Neural cell (in vitro differentiated cells): ENCODE results near the gene TRPM5. TPM values are rescaled to one million over a fixed set of nuclear protein-coding genes. Genes with fewer than 3 reads are reported as not detected.

Experiments used
- H2AFZ ChIP-seq: fragments of 200-600, 300-800 bp; sonication (generic), shearing (Covaris generic); 2 replicates; pipeline ENCODE4 v1.6.0; 2014; ENCODE audit warnings: low read depth, mild to moderate bottlenecking, antibody characterized with exemption, low read length, moderate library complexity
- H3F3A ChIP-seq: fragments of 200-600 bp; shearing (Covaris generic); 2 replicates; pipeline ENCODE4 v1.6.1; 2016; ENCODE audit warnings: mild to moderate bottlenecking, moderate library complexity, mixed read lengths, antibody characterized with exemption, low read length; ENCODE audit not compliant: insufficient read depth, poor library complexity, severe bottlenecking
- H3K27ac ChIP-seq: fragments of 200-600, 300-800 bp; sonication (generic), shearing (Covaris generic); 2 replicates; pipeline ENCODE4 v1.5.1; 2014; ENCODE audit warnings: mild to moderate bottlenecking, low read length, moderate library complexity
- H3K27me3 ChIP-seq: fragments of 300-800, 200-600 bp; sonication (generic), shearing (Covaris generic); 2 replicates; pipeline ENCODE4 v1.6.0; 2014; ENCODE audit warnings: mild to moderate bottlenecking, low read depth, low read length, moderate library complexity; ENCODE audit not compliant: insufficient read depth
- H3K36me3 ChIP-seq: fragments of 300-800, 200-600 bp; sonication (generic), shearing (Covaris generic); 2 replicates; pipeline ENCODE4 v1.5.1; 2014; ENCODE audit warnings: mild to moderate bottlenecking, antibody characterized with exemption, low read length, moderate library complexity; ENCODE audit not compliant: insufficient read depth
- H3K4me2 ChIP-seq: fragments of 300-800, 200-600 bp; sonication (generic), shearing (Covaris generic); 2 replicates; pipeline ENCODE4 v1.6.0; 2014; ENCODE audit warnings: mild to moderate bottlenecking, low read length
- H3K4me3 ChIP-seq: fragments of 300-800, 200-600 bp; sonication (generic), shearing (Covaris generic); 2 replicates; pipeline ENCODE4 v1.5.1; 2014; ENCODE audit warnings: mild to moderate bottlenecking, low read length, moderate library complexity
- H3K79me2 ChIP-seq: fragments of 200-600 bp; shearing (Covaris generic); replicated peaks from 2 replicates; pipeline ENCODE4 v1.6.0; 2014; ENCODE audit warnings: mild to moderate bottlenecking, low read length, moderate library complexity; ENCODE audit not compliant: insufficient read depth
- H3K9ac ChIP-seq: fragments of 300-800, 200-600 bp; sonication (generic), shearing (Covaris generic); 2 replicates; pipeline ENCODE4 v1.6.1; 2016; ENCODE audit warnings: mild to moderate bottlenecking, low read length, mixed read lengths
- H3K9me2 ChIP-seq: fragments of 200-600 bp; shearing (Covaris generic); 2 replicates; pipeline ENCODE4 v1.6.1; 2016; ENCODE audit warnings: mild to moderate bottlenecking, low read length, mixed read lengths; ENCODE audit not compliant: insufficient read depth
- H3K9me3 ChIP-seq: fragments of 200-600, 300-800 bp; sonication (generic), shearing (Covaris generic); 2 replicates; pipeline ENCODE4 v1.6.1; 2016; ENCODE audit warnings: mild to moderate bottlenecking, mixed run types, low read length, moderate library complexity, mixed read lengths
- H4K20me1 ChIP-seq: fragments of 200-600 bp; shearing (Covaris generic); 2 replicates; pipeline ENCODE4 v1.6.1; 2016; ENCODE audit warnings: mild to moderate bottlenecking, mixed run types; ENCODE audit not compliant: insufficient read depth
- EP300 ChIP-seq: fragments of 450-650 bp; conservative IDR thresholded peaks from 2 replicates; pipeline ENCODE4 v1.6.1; 2014; ENCODE audit warnings: antibody characterized with exemption, mild to moderate bottlenecking, moderate library complexity; ENCODE audit not compliant: poor library complexity, severe bottlenecking
- EZH2 ChIP-seq: fragments of 200-600, 300-800 bp; shearing (Covaris generic), sonication (generic); IDR thresholded peaks from 2 replicates; pipeline ENCODE4 v1.6.1; 2014; ENCODE audit warnings: antibody characterized with exemption, low read length, borderline replicate concordance, mild to moderate bottlenecking; ENCODE audit not compliant: insufficient read depth, poor library complexity, severe bottlenecking
- MXI1 ChIP-seq: fragments of 450-650 bp; conservative IDR thresholded peaks from 2 replicates; pipeline ENCODE4 v1.6.1; 2014; ENCODE audit warnings: antibody characterized with exemption, mild to moderate bottlenecking; ENCODE audit not compliant: poor library complexity, severe bottlenecking
- POLR2AphosphoS5 ChIP-seq: IDR thresholded peaks from 2 replicates; pipeline ENCODE4 v1.6.1; 2012
- RAD21 ChIP-seq: fragments of 450-650 bp; conservative IDR thresholded peaks from 2 replicates; pipeline ENCODE4 v1.6.1; 2014; ENCODE audit warnings: antibody characterized with exemption, mild to moderate bottlenecking, moderate library complexity
- SMC3 ChIP-seq: fragments of 450-650 bp; conservative IDR thresholded peaks from 2 replicates; pipeline ENCODE4 v1.6.1; 2014; ENCODE audit warnings: antibody characterized with exemption, mild to moderate bottlenecking, moderate library complexity; ENCODE audit not compliant: poor library complexity
- TAF1 ChIP-seq: IDR thresholded peaks from 2 replicates; pipeline ENCODE4 v1.6.1; 2012; ENCODE audit warnings: low read depth
- polyA plus RNA-seq: library from polyadenylated mRNA; depleted of rRNA; stranded (reverse); fragments of >200 nt; gene quantifications from 2 replicates; pipeline ENCODE4 v1.2.3, GENCODE V29; 2014
- TF ChIP-seq, protein P1 (sequence below): IDR thresholded peaks from 2 replicates; pipeline ENCODE4 v1.6.1; 2012; ENCODE audit warnings: borderline replicate concordance
- TF ChIP-seq, protein P2 (sequence below): fragments of 450-650 bp; IDR thresholded peaks from 2 replicates; pipeline ENCODE4 v1.5.1; 2014; ENCODE audit warnings: antibody characterized with exemption, mild to moderate bottlenecking, moderate library complexity; ENCODE audit not compliant: poor library complexity, severe bottlenecking

TRPM5 gene
- polyA plus RNA-seq, 1 donor from 2014 or later: not detected

DNA sequence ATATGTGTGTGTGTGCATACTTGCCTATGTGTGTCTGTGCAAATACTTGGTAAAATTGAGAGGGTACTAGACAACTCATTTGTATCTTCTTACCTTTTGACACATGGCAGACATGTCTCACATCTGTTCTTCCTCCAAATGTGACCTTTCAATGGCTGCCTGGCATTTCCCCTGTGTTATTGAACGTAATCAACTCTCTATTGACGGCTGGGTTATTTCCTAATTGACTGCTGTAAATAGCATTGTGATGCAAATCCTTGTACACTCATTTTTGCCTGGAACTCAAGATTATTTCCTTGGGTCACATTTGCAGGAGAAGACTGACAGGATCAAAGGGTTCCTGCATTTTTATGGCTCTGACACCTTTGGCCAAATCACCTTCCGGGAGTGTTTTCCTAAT is 37.9 kb upstream of the TRPM5 start:
- H2AFZ ChIP-seq: no peak overlapping the region
- no peak overlapping the region for H3K9ac ChIP-seq
- no peaks in the 10 kb centered on the region for H4K20me1 ChIP-seq
- H3K79me2 ChIP-seq: no peaks in the 10 kb centered on the region
- H3K4me3 ChIP-seq: no peak overlapping the region
- no peak for TF ChIP-seq MXI1
- TF ChIP-seq, protein P1, sequence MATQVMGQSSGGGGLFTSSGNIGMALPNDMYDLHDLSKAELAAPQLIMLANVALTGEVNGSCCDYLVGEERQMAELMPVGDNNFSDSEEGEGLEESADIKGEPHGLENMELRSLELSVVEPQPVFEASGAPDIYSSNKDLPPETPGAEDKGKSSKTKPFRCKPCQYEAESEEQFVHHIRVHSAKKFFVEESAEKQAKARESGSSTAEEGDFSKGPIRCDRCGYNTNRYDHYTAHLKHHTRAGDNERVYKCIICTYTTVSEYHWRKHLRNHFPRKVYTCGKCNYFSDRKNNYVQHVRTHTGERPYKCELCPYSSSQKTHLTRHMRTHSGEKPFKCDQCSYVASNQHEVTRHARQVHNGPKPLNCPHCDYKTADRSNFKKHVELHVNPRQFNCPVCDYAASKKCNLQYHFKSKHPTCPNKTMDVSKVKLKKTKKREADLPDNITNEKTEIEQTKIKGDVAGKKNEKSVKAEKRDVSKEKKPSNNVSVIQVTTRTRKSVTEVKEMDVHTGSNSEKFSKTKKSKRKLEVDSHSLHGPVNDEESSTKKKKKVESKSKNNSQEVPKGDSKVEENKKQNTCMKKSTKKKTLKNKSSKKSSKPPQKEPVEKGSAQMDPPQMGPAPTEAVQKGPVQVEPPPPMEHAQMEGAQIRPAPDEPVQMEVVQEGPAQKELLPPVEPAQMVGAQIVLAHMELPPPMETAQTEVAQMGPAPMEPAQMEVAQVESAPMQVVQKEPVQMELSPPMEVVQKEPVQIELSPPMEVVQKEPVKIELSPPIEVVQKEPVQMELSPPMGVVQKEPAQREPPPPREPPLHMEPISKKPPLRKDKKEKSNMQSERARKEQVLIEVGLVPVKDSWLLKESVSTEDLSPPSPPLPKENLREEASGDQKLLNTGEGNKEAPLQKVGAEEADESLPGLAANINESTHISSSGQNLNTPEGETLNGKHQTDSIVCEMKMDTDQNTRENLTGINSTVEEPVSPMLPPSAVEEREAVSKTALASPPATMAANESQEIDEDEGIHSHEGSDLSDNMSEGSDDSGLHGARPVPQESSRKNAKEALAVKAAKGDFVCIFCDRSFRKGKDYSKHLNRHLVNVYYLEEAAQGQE: no peak
- TF ChIP-seq TAF1: no peak
- TF ChIP-seq EP300: no peak
- no peak for TF ChIP-seq EZH2
- TF ChIP-seq SMC3: no peak
- no peak for TF ChIP-seq POLR2AphosphoS5
- TF ChIP-seq, protein P2, sequence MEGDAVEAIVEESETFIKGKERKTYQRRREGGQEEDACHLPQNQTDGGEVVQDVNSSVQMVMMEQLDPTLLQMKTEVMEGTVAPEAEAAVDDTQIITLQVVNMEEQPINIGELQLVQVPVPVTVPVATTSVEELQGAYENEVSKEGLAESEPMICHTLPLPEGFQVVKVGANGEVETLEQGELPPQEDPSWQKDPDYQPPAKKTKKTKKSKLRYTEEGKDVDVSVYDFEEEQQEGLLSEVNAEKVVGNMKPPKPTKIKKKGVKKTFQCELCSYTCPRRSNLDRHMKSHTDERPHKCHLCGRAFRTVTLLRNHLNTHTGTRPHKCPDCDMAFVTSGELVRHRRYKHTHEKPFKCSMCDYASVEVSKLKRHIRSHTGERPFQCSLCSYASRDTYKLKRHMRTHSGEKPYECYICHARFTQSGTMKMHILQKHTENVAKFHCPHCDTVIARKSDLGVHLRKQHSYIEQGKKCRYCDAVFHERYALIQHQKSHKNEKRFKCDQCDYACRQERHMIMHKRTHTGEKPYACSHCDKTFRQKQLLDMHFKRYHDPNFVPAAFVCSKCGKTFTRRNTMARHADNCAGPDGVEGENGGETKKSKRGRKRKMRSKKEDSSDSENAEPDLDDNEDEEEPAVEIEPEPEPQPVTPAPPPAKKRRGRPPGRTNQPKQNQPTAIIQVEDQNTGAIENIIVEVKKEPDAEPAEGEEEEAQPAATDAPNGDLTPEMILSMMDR: no peak
- TF ChIP-seq RAD21: no peak
- no peaks in the 10 kb centered on the region for H3K36me3 ChIP-seq
- H3F3A ChIP-seq: no peaks in the 10 kb centered on the region
- no peak overlapping the region for H3K4me2 ChIP-seq
- H3K9me3 ChIP-seq: no peaks in the 10 kb centered on the region
- no peaks in the 10 kb centered on the region for H3K27me3 ChIP-seq
- H3K9me2 ChIP-seq: no peaks in the 10 kb centered on the region
- no peak overlapping the region for H3K27ac ChIP-seq

DNA sequence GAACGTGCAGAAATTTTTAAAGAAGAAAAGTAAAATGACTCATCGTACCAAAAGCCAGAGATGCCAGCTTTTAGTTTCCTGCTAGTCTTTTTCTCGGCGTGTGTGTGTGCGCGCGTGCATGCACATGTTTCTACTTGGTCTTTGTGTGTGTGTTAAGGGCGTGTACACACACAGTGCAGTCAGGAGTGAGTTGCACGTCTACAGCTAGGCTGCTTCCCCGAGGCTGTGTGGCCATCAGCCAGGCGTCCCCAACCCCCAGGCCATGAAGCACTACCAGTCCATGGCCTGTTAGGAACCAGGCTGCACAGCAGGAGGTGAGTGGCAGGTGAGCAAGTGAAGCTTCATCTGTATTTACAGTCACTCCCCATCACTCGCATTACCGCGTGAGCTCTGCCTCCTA is 36.9 kb upstream of the TRPM5 start:
- TF ChIP-seq, protein P1: no peak
- TF ChIP-seq, protein P2: no peak
- no peak for TF ChIP-seq EZH2
- no peak for TF ChIP-seq SMC3
- no peak for TF ChIP-seq POLR2AphosphoS5
- no peak for TF ChIP-seq MXI1
- TF ChIP-seq EP300: no peak
- TF ChIP-seq TAF1: no peak
- no peak for TF ChIP-seq RAD21
- Histone ChIP-seq H3K9me3 (no peaks in the 10 kb centered on the region), H3K27me3 (no peaks in the 10 kb centered on the region), H3F3A (no peaks in the 10 kb centered on the region), H4K20me1 (no peaks in the 10 kb centered on the region), H2AFZ (no peak overlapping the region), H3K9ac (no peak overlapping the region), H3K27ac (no peak overlapping the region), H3K9me2 (no peaks in the 10 kb centered on the region), H3K4me2 (no peak overlapping the region), H3K4me3 (no peak overlapping the region), H3K79me2 (no peaks in the 10 kb centered on the region), H3K36me3 (no peaks in the 10 kb centered on the region)
